Midbrain (tissue), 1 donor: Measurements from ENCODE around the gene PCARE.
A peak's percentile ranks its signal among the peaks of the same experiment; 100 is the strongest.

Source experiments
- DNase-seq: peaks from one replicate; lab custom pipeline; 2025; lab: John Stamatoyannopoulos, UW

PCARE gene

DNA sequence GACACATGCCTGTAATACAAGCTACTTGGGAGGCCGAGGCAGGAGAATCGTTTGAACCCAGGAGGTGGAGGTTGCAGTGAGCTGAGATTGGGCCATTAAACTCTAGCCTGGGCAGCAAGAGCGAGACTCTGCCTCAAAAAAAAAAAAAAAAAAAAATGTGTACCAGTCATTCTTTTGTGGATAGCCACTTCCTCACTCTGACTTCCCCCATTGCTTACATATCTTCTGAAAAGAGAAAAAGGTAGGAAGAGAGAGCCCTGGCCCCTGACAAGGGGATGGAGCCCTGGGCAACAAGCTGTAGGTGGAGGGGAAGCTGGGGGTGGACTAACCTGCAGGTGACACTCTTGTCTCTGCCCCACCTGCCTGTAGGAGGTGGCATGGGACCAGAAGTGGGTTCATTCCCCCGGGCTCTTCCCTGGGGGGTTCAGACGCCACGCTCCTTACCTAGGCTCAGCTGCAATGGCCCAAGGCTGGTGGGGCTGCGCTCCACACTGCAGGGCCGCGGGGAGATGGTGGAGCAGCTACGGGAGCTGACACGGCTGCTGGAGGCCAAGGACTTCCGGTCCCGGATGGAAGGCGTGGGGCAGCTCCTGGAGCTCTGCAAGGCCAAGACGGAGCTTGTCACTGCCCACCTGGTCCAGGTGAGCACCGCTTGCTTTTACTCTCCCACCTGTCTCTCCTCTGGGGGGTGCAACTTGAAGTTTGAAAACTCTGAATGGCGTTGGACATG lies 39.1 kb downstream of the PCARE start:
- DNase-seq, result no peak

- no peak for DNase-seq
Observed at GRCh38 chr2:29033656-29034055, 40.7 kb downstream of the PCARE start.

GRCh38 chr2:29033172-29033571 lies 41.2 kb downstream of the PCARE start:
- DNase-seq, result no peak

DNA sequence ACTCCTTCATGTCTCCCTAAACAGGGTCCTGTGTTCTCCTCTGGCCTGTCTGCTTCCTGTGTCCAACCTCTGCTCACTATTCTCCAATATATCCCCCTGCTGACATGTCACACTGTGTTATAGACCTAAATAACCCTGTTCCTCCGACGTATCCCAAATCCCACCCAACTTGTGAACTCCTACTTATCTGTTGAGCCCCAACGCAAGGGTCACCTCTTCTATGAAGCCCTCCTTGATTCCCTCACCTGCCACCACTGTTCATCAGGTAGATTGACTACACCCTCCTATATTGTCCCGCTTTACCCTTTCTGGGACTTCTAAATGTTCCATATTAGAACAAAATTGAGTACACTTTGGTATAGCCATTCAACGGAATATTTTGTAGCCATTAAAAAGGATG lies 42.1 kb downstream of the PCARE start:
- DNase-seq, result no peak

GRCh38 chr2:29031046-29031445 lies 43.3 kb downstream of the PCARE start:
- DNase-seq, result no peak

DNA sequence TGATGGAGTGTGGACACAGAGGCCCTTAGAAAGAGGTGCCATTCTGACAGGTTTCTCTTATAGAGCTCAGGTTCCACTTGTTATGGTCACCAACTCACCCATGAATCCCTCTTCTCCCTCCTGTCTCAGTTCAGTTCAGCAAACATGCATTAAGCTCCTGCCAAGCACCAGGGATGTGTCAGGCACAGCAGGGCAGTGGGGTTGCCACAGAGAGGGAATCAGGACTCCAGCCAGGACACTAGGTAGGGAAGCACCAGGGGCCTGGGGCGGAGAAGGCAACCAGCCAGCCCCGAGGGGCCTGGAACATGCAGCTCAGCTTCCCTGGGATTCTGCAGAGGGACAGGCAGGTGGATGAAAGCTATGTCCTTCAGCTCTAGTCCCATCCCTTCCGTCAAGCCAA lies 48.6 kb downstream of the PCARE start:
- no peak for DNase-seq

DNA sequence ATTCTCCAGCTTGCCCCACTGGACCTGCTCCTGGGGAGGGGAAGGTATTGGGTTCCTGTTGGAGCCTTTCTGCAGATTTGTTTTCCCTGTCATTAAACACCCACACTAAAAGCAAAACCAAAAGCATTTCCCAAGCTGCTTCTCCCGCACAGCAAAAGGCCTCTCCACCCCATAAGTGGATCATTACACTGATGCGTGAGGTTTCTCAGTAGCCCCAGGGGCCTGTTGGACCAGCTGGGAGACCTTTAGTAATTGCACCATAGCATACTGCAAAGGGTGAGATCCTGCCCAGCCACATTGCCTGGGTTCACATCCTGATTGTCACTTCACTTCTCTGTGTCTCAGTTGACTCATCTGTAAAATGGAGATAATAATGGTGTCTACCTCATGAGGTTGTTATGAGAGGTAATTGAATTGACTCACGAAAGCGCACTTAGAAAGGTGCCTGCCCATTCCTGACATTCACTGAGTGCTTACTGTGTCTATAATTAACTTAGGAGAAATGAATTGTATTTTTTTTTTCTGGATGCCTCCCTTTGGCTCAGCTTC lies 49.4 kb downstream of the PCARE start:
- DNase-seq, result no peak

DNA sequence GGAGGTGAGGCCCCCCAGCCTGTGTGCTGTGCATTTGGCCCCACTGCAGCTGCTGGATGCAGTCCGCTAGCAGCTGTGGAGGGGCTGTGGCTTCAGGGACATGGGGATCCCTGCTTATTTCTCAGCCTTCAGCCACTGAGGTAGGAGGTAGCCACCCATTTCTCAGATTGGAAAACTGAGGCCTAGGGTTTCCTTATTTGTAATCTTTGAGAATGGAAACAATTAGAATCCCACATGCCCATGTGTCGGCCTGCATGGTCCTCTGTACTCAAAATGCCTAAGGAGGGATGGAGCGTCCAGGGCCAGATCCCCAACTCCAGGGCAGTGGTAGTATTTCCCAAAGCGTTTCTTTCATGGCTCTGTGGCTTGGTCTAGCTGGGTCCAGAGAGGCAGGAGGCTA lies 51.1 kb downstream of the PCARE start:
- no peak for DNase-seq

DNA sequence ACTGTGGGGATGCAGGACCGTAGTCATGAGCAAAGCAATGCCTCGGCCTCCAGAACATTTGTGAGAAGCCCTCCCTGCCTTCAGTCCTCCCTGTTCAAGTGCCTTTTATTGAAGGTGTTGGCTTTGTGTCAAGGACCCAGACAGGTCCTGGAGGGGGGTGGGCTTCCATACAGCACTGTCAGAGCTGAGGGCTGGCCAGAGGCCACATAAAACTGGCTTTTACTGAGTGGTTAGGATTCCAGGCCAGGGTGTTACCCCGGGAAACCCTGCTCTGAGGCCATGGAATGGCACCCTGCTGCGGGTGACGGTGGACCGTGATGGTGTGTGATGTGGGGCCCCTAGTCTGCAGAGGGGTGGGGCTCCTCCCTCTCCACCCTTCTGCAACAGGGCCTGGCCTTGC lies 51.6 kb downstream of the PCARE start:
- peak; percentile 62 for DNase-seq

GRCh38 chr2:29021886-29022285 lies 52.4 kb downstream of the PCARE start:
- DNase-seq, result no peak

DNA sequence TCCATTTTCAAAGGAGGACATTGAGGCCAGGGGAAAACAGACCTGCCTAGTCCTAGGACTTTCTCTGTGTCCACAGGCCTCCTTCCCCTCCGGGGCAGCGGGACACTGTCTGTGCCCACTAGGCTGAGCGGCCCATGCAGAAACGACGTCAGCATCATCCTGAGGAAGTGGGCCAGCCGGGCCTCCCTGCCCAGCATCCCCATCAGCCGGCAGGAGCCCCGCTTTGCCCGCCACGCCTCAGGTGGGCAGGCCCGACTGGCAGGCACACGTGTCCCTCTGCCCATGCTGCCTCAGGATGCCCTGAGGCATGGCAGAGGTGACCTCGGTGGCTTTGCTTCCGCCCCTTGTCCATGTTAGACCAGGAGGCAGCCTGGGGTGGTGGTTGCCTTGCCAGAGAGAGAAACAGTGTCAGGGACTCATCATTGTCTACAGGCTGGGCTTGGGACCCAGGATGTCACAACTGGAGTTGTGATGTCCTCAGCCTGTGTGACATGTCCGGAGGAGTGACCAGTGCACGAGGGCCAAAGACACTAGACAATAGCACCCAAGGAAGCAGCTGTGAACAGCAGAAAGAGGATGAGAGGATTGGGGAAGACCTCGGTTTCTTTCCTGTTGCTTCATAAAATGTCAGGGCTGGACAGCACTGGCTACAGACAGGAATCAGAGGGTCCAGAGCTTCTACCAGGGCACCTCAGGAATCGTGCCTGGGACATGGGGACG lies 56.4 kb downstream of the PCARE start:
- no peak for DNase-seq

- no peak for DNase-seq
Observed at GRCh38 chr2:29016504-29016903, 57.8 kb downstream of the PCARE start.

DNA sequence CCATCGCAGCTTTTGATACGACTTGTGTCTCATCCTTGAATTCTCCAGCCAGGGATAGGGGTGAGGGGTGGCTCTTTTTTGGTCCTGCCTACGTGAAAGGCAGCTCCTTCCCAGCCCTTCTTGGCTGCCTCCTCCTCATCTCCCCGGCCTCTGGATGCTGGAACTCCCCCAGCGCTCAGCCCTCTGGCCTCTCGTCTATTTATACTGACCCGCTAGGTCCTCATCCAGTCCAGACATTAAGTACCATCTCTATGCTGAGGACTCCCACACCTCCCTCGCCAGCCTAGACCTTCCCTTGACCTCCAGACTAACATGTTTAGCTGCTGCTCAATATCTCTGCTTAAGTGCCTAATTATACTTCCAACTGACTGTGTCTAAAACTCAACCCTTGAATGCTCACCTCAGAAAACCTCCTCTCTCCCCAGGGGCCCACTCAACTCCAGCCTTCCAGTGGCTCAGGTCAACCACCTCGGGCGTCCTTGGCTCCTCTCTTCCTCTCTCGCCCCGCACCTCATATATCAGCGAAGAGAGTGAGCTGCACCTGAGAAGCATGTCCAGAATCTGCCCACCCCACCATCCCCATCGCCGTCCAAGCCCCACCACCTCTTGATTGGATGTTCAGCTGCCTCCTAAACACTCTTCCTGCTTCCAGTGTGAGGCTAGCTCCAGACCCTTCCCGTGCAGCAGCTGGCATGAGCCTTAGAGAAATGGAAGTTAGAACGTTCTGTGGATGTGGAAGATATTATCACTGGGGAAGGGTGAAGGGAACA lies 58.4 kb downstream of the PCARE start:
- DNase-seq, result no peak

- no peak for DNase-seq
Observed at GRCh38 chr2:29014811-29015421, 59.4 kb downstream of the PCARE start.

- no peak for DNase-seq
Observed at GRCh38 chr2:29014331-29014730, 60.0 kb downstream of the PCARE start.

GRCh38 chr2:29013057-29013780 lies 61.1 kb downstream of the PCARE start:
- DNase-seq, result no peak

- DNase-seq, result peak; percentile 10
Observed at GRCh38 chr2:29012211-29012681, 62.1 kb downstream of the PCARE start.
